HCT116 (cell line): ENCODE measurements around the gene OPCML. TPM values are rescaled to one million over a fixed set of nuclear protein-coding genes. Genes with fewer than 3 reads are reported as not detected.

ENCODE experiments used
- ATAC-seq: fragments of 200-7000 bp; cut with Tn5 transposase; 2 replicates; pipeline ENCODE4 v1.9.1; 2020; ENCODE audit warnings: mild to moderate bottlenecking, moderate library complexity
- BruUV-seq: library from RNA; stranded (reverse); fragments of 400-500 nt; replicated peaks from 2 replicates; lab custom pipeline; 2021; lab: Mats Ljungman, UMichigan
- CTCF ChIA-PET: fragments of 300-600 bp; sonication (Branson Sonifier 250); formaldehyde crosslinking; loops from one replicate; lab custom pipeline; 2021; ENCODE audit warnings: antibody characterized with exemption; lab: Charles Lee
- POLR2A ChIA-PET: fragments of 300-600, 350-600 bp; sonication (Branson Sonifier 250); formaldehyde crosslinking; loops from one replicate; lab custom pipeline; 2021; ENCODE audit warnings: antibody characterized with exemption; lab: Charles Lee
- RAD21 ChIA-PET, 2 experiments: fragments of 300-600 bp; sonication (Branson Sonifier 250); formaldehyde crosslinking; loops; one replicate each; lab custom pipeline; 2023; ENCODE audit warnings: low total read pairs in 2 of 2; ENCODE audit not compliant: uncharacterized antibody in 2 of 2, unreplicated experiment in 2 of 2, low non-redundant PET in 1 of 2; lab: Charles Lee
- DNase-seq: peaks from one replicate; pipeline ENCODE4 v3.0.0-alpha.2; 2010; ENCODE audit warnings: low read depth, low spot score
- H2AFZ ChIP-seq: fragments of 200-600 bp; shearing (Covaris generic), sonication (generic); 2 replicates; pipeline ENCODE4 v1.6.1; 2017; ENCODE audit warnings: low read depth, mixed run types, mixed read lengths, antibody characterized with exemption, low read length; ENCODE audit not compliant: poor library complexity, severe bottlenecking
- H3K27ac ChIP-seq: 2 replicates; pipeline ENCODE4 v1.5.1; 2012; ENCODE audit warnings: low read depth, low read length
- H3K27me3 ChIP-seq: fragments of 200-600 bp; sonication (generic); 2 replicates; pipeline ENCODE4 v1.6.1; 2016; ENCODE audit warnings: mixed run types, low read length, mixed read lengths; ENCODE audit not compliant: insufficient read depth
- H3K36me3 ChIP-seq, 2 experiments: fragments of 200-500 bp in 1 of 2; fragments of 200-600 bp in 1 of 2; sonication (Bioruptor generic) in 1 of 2; sonication (generic) in 1 of 2; 2 replicates each; pipeline versions ENCODE4 v1.5.1 to v1.6.1; 2014 to 2016; ENCODE audit warnings: low read length in 2 of 2, inconsistent platforms in 1 of 2, mixed read lengths in 1 of 2, mixed run types in 1 of 2; ENCODE audit not compliant: insufficient read depth in 2 of 2, control insufficient read depth in 1 of 2
- H3K4me1 ChIP-seq, 2 experiments: fragments of 200-600 bp in 1 of 2; sonication (generic) in 1 of 2; 2 replicates each; pipeline versions ENCODE4 v1.5.1 to v1.6.1; 2012 to 2017; ENCODE audit warnings: low read length in 2 of 2, inconsistent platforms in 1 of 2, mild to moderate bottlenecking in 1 of 2, mixed read lengths in 1 of 2, mixed run types in 1 of 2, moderate library complexity in 1 of 2; ENCODE audit not compliant: insufficient read depth in 2 of 2, control insufficient read depth in 1 of 2
- H3K4me2 ChIP-seq: fragments of 200-600 bp; sonication (generic); 2 replicates; pipeline ENCODE4 v1.6.1; 2017; ENCODE audit warnings: mixed run types, low read length, mixed read lengths
- H3K4me3 ChIP-seq, 2 experiments: fragments of 200-600 bp in 1 of 2; sonication (generic) in 1 of 2; replicated peaks in 1 of 2; 2 replicates each; pipeline ENCODE4 v1.5.1; 2011 to 2016; ENCODE audit warnings: low read length in 2 of 2, control low read depth in 1 of 2, low read depth in 1 of 2, mild to moderate bottlenecking in 1 of 2, mixed read lengths in 1 of 2, mixed run types in 1 of 2
- H3K79me2 ChIP-seq: fragments of 200-600 bp; sonication (generic); 2 replicates; pipeline ENCODE4 v1.6.1; 2017; ENCODE audit warnings: mild to moderate bottlenecking, mixed run types, low read length, moderate library complexity, mixed read lengths; ENCODE audit not compliant: insufficient read depth
- H3K9ac ChIP-seq: fragments of 200-600 bp; sonication (generic); 2 replicates; pipeline ENCODE4 v1.6.1; 2016; ENCODE audit warnings: low read length, mixed read lengths
- H3K9me2 ChIP-seq: fragments of 200-600 bp; sonication (generic), shearing (Covaris generic); 2 replicates; pipeline ENCODE4 v1.6.1; 2017; ENCODE audit warnings: mixed run types, mild to moderate bottlenecking, moderate library complexity; ENCODE audit not compliant: insufficient read depth
- H3K9me3 ChIP-seq, 2 experiments: fragments of 200-500 bp in 1 of 2; fragments of 200-600 bp in 1 of 2; sonication (Bioruptor generic) in 1 of 2; sonication (generic) in 1 of 2; 2 replicates each; pipeline ENCODE4 v1.6.1; 2014 to 2017; ENCODE audit warnings: low read length in 2 of 2, mixed read lengths in 2 of 2, inconsistent platforms in 1 of 2, low read depth in 1 of 2, mild to moderate bottlenecking in 1 of 2, mixed run types in 1 of 2, moderate library complexity in 1 of 2; ENCODE audit not compliant: control insufficient read depth in 1 of 2, insufficient read depth in 1 of 2
- H4K20me1 ChIP-seq: fragments of 200-600 bp; sonication (generic), shearing (Covaris generic); 2 replicates; pipeline ENCODE4 v1.6.1; 2017; ENCODE audit warnings: mixed run types, mild to moderate bottlenecking, moderate library complexity; ENCODE audit not compliant: insufficient read depth
- ATF3 ChIP-seq: IDR thresholded peaks from 2 replicates; pipeline ENCODE4 v1.6.1; 2012
- CBX3 ChIP-seq: IDR thresholded peaks from 2 replicates; pipeline ENCODE4 v1.6.1; 2012; ENCODE audit warnings: low read depth
- CEBPB ChIP-seq: IDR thresholded peaks from 2 replicates; pipeline ENCODE4 v1.6.1; 2012; ENCODE audit warnings: low read depth
- CTCF ChIP-seq, 3 experiments: fragments of 200-600 bp in 1 of 3; sonication (generic) in 1 of 3; IDR thresholded peaks in 2 of 3; conservative IDR thresholded peaks in 1 of 3; 2 replicates each; pipeline ENCODE4 v1.5.1; 2012 to 2017; ENCODE audit warnings: low read depth in 2 of 3, low read length in 2 of 3, antibody characterized with exemption in 1 of 3, borderline replicate concordance in 1 of 3, control low read depth in 1 of 3, mild to moderate bottlenecking in 1 of 3, mixed read lengths in 1 of 3, mixed run types in 1 of 3, moderate library complexity in 1 of 3; ENCODE audit not compliant: insufficient read depth in 1 of 3
- ELF1 ChIP-seq: IDR thresholded peaks from 2 replicates; pipeline ENCODE4 v1.6.1; 2012; ENCODE audit warnings: low read depth, borderline replicate concordance
- EZH2phosphoT487 ChIP-seq: fragments of 200-600 bp; IDR thresholded peaks from 2 replicates; pipeline ENCODE4 v1.6.1; 2018; ENCODE audit warnings: antibody characterized with exemption, borderline replicate concordance
- FOSL1 ChIP-seq: IDR thresholded peaks from 2 replicates; pipeline ENCODE4 v1.6.1; 2012; ENCODE audit warnings: low read depth
- JUND ChIP-seq: IDR thresholded peaks from 2 replicates; pipeline ENCODE4 v1.6.1; 2012
- MAX ChIP-seq: IDR thresholded peaks from 2 replicates; pipeline ENCODE4 v1.6.1; 2012
- POLR2A ChIP-seq: IDR thresholded peaks from 2 replicates; pipeline ENCODE4 v1.7.0; 2011; ENCODE audit warnings: borderline replicate concordance; ENCODE audit not compliant: insufficient read depth, insufficient read length; ENCODE audit errors: extremely low read depth
- RAD21 ChIP-seq: IDR thresholded peaks from 2 replicates; pipeline ENCODE4 v1.6.1; 2012; ENCODE audit warnings: low read depth, mild to moderate bottlenecking
- REST ChIP-seq: IDR thresholded peaks from 2 replicates; pipeline ENCODE4 v1.6.1; 2012; ENCODE audit warnings: low read depth
- SIN3A ChIP-seq: IDR thresholded peaks from 2 replicates; pipeline ENCODE4 v1.6.1; 2012; ENCODE audit warnings: low read depth
- SP1 ChIP-seq: IDR thresholded peaks from 2 replicates; pipeline ENCODE4 v1.6.1; 2012; ENCODE audit warnings: low read depth
- SRF ChIP-seq: IDR thresholded peaks from 2 replicates; pipeline ENCODE4 v1.6.1; 2012; ENCODE audit warnings: low read depth
- YY1 ChIP-seq: IDR thresholded peaks from 2 replicates; pipeline ENCODE4 v1.6.1; 2011; ENCODE audit warnings: low read length, low read depth, moderate library complexity, mild to moderate bottlenecking; ENCODE audit not compliant: insufficient replicate concordance; ENCODE audit errors: extremely low read depth
- ZFX ChIP-seq: fragments of 450-650 bp; IDR thresholded peaks from 2 replicates; pipeline ENCODE4 v1.6.1; 2017
- intact Hi-C: fragments of 100-400 bp; cut with micrococcal nuclease; formaldehyde crosslinking; loops from 2 replicates; pipeline ENCODE4 v1.10.0; 2022
- total RNA-seq: library from RNA; stranded (reverse); gene quantifications from one replicate; pipeline ENCODE4 v1.2.1, GENCODE V29; 2021; ENCODE audit not compliant: unreplicated experiment

Gene OPCML
- total RNA-seq, 1 experiment from 2014 or later = not detected

- H2AFZ ChIP-seq = no peak overlapping the region
- TF ChIP-seq YY1 (no peak), ATF3 (no peak), POLR2A (no peak), SRF (no peak), CEBPB (no peak), CTCF (IDR thresholded peaks at IDR 0.05 in 2 of 3, conservative IDR thresholded peaks at IDR 0.05 in 1 of 3; ENCODE audit: borderline replicate concordance in 1 of 3, insufficient read depth in 1 of 3, low read depth in 2 of 3, low read length in 2 of 3) (no peak), RAD21 (no peak), EZH2phosphoT487 (no peak), SIN3A (no peak), ELF1 (no peak), SP1 (no peak), CBX3 (no peak), FOSL1 (no peak), ZFX (no peak), REST (no peak), MAX (no peak), JUND (no peak)
- TF ChIP-seq, all 23 proteins: peak for 0
- Histone ChIP-seq H3K9ac (no peak overlapping the region), H3K36me3 (no peaks in the 10 kb centered on the region), H3K4me1 (no peaks in the 10 kb centered on the region), H4K20me1 (no peaks in the 10 kb centered on the region), H3K79me2 (no peaks in the 10 kb centered on the region), H3K4me3 (no peak overlapping the region), H3K27me3 (no peaks in the 10 kb centered on the region), H3K9me2 (no peaks in the 10 kb centered on the region), H3K4me2 (no peak overlapping the region), H3K9me3 (peaks cover 0 to 4% of the 10 kb centered on the region in 2 experiments; a peak in 1 of 4 replicates), H3K27ac (no peak overlapping the region)
- no peak for DNase-seq
- ChIA-PET POLR2A (no interaction called here), CTCF (interaction anchor here (2.3 kb wide), 1 partner anchor 757 kb away, joined by 20 read pairs; no protein-coding TSS in a partner anchor), RAD21 (interaction anchor here in 1 of 2 experiments (0.9 kb wide), 1 partner anchor 757 kb away, joined by 5 read pairs; no protein-coding TSS in a partner anchor)
- intact Hi-C loops = loop anchor here (1.0 to 5.0 kb wide), 2 partner anchors 744 to 757 kb away; no protein-coding TSS in a partner anchor
- no peak for ATAC-seq
- no TSS peak for BruUV-seq
Measured at GRCh38 chr11:133078012-133078411, 454.3 kb downstream of the OPCML start.
